Skin of body (tissue), 2 donors: ENCODE results near the gene KLF17. TPM values are rescaled to one million over a fixed set of nuclear protein-coding genes. Genes with fewer than 3 reads are reported as not detected.
"Not testable (repeated sequence)": the region's sequence is repeated elsewhere in the genome, so short reads cannot be mapped to it uniquely, and the experiment has no call there.

ENCODE experiments used
- DNase-seq: peaks from one replicate; lab custom pipeline; 2025; lab: John Stamatoyannopoulos, UW
- total RNA-seq: library from RNA; depleted of rRNA; stranded (reverse); fragments of >200 nt; gene quantifications from one replicate; pipeline ENCODE4 v1.2.3, GENCODE V29; 2014

KLF17 gene
- total RNA-seq, 1 donor from 2014 or later: not detected

DNA sequence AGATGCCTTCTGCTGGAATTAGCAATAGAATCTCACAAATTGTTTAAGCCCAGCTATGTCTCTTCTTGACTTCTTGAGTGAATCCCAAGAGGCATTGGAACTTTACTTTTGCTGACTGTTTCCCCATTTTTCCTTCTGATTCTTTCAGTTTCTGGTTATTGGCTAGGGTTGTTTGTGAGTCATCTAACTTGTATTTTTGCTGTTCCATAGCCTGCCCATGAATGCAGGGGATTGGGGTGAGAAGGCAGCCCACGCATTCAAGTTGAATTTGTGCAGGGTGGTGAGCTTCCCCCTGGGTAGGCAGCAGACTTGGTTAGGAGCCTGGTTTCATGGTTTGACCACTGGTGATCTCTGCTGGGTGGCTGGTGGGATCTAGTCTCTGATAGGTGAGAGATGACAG, 10.4 kb upstream of the KLF17 start:
- no peak for DNase-seq

DNA sequence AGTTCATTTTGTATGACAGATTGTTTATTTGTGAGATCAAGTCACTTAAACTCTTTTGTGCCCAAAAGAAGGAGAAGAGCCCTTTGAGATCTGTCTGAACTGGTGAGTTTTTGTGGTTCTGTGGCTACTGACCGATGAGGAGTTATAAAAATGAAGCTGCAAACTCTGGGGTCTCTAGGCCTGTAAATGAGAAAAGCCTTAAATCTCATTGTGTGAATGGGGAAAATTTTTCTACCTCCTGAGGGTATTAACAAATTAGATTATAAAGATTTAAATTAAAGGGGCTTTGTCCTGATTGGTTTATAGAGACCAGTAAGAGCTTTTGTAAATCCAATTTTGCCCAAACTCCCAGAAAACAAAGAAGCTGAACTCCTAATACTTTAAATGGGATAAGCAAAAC, 9.7 kb upstream of the KLF17 start:
- DNase-seq: no peak

DNA sequence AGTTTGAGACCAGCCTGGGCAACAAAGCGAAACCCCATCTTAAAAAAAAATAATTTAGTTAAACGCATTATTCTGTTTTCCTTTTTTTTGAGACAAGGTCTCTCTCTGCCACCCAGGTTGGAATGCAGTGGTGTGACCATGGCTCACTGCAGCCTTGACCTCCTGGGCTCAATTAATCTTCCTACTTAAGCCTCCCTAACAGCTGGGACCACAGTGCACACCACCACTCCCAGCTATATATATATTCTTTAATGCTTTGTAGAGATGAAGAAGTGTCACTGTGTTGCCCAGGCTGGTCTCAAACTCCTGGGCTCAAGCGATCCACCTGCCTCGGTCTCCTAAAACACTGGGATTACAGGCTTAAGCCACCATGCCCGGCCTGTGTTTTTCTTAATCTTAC, 7.7 kb upstream of the KLF17 start:
- no peak for DNase-seq

DNA sequence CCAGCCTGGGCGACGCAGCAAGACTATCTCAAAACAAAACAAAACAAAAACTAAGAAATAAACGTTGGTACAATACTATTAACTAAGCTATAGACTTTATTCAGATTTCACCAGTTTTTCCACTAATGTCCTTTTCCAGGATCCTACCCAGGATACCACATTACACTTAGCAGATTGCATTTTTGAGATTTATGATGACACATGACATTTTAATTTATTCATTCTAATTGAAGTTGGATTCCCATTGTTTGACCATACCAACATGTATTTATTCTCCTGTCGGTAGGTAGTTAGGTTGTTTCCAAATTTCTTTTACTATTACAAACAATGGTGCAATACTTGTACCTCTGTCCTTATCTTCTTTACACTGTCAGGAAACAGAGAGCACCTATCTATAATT, 6.8 kb upstream of the KLF17 start:
- no peak for DNase-seq

DNA sequence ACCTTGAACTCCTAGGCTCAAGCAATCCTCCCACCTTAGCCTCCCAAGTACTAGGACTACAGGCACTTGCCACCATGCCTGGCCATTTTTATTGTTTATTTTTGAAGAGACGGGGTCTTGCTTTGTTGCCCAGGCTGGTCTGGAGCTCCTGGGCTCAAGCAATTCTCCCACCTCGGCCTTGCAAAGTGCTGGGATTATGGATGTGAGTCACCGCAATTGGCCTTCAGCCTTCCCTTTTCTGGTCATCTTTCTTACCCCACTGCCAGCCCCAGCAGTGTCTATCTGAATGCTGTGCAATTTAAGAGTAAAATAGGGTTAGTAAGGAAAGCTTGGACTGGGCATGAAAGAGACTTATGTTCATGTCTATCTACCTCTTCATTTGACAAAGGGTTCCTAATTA, 6.1 kb upstream of the KLF17 start:
- DNase-seq: no peak

DNA sequence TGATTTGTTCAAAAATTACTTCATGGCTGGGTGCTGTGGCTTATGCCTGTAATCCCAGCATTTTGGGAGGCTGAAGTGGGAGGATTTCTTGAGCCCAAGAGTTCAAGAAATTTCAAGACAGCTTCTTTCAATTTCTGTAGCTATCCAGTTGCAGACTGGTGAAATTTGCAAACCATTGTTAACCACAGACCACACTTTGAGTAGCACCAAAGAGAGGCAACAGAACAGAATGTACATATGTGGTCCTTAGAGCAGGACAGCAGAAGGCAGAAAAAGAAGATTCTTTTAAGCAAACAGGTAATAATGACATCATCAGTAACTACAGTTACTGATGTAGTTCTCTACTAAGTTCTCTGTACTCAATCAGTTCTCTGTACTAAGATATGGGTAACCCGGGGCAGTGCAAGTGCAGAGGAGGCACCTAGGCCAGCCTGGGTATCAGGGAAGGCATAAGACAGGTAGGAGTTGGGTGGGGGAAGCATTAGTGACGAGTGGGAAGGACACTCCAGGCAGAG, 5.5 kb upstream of the KLF17 start:
- DNase-seq: no peak

DNA sequence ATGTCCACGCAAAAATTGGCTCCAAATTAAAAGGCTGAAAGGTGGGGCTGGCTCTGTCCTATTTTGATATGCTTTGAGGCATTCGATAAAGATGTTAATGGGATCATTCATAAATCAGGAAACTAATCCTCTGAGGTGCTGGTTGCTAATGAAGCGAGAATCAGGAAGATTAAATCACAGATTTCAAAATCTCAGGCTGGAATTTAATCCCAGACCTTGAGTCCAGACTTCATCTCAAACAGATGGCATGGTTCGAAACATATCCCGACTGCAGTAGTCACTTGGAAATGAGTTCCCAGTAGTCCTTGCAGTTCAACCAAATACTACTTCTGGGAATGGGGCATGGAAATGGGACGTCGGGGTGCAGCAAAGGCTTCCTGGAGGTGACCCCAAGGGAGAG, 4.5 kb upstream of the KLF17 start:
- no peak for DNase-seq

DNA sequence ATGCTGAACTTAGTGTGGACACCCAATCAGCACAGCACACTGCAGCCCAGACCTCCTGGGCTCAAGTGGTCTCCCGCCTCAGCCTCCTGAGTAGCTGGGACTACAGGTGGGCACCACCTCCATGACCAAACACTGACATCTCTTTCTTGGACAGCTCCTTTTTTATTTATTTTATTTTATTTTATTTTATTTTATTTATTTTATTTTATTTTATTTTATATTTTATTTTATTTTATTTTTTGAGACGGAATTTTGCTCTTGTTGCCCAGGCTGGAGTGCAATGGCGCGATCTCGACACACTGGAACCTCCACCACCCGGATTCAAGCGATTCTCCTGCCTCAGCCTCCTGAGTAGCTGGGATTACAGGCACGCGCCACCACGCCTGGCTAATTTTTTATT, 1.3 kb upstream of the KLF17 start:
- DNase-seq: not testable (repeated sequence)

DNA sequence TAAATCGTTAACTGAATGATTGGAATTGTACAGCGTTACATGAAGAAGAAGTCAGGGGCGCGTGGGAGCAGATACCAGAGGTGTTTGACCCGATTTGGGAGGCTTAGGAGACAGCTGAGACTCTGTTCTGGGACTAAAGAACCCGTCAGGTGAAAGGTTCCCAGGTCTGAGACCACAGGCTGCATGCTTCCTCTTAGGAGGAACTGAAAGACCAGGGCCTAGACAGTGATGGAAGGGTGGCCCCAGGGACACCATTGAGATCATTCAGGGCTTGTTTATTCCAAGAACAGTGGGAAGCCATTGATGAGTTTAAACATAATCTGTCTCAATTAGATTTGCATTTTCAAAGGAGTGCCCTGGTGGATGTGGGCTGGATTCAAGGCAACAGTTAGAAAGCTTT, 904 bp downstream of the KLF17 start:
- DNase-seq: no peak

DNA sequence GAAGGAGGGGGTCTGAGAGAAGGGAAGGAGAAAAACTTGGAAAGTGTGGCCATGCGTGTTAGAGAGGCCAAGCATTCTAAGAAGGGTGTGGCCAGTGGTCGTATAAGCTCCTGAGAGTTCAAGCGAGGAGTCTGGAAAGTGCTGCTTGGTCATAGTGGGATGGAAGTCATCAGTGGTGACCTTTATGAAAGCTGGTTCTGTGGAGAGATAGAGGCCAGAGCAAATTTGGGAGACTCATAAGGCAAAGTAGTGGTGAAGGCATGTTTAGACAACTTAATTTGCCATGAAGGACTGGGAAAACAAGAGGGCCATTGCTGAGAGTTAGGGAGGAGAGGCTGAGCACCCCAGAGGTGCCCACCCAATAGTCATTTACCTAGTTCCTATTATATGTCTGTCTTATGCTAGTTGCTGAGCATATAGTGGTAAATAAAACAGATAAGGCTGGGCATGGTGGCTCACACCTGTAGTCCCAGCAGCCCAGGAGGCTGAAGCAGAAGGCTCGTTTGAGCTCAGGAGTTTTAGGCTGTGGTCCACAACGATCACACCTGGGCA, 1.9 kb downstream of the KLF17 start:
- no peak for DNase-seq

DNA sequence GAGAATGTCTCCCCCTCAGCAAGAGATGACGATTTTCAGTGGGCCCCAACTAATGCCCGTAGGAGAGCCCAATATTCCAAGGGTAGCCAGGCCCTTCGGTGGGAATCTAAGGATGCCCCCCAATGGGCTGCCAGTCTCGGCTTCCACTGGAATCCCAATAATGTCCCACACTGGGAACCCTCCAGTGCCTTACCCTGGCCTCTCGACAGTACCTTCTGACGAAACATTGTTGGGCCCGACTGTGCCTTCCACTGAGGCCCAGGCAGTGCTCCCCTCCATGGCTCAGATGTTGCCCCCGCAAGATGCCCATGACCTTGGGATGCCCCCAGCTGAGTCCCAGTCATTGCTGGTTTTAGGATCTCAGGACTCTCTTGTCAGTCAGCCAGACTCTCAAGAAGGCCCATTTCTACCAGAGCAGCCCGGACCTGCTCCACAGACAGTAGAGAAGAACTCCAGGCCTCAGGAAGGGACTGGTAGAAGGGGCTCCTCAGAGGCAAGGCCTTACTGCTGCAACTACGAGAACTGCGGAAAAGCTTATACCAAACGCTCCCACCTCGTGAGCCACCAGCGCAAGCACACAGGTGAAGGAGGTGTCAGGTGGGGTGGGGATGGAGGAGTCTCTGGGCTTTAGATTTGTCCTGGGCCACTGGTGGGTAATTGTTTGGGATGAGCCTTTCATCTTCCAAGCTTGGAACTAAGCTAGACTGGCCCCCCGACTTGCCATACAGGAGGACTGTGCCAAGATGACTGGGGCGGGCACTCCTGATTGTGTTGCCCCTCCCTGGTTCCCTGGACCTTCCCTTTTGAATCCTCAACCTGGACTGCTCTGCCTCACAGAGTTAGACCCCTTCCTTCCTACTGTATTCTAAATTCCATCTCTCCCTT, 11.2 kb downstream of the KLF17 start:
- DNase-seq: no peak

DNA sequence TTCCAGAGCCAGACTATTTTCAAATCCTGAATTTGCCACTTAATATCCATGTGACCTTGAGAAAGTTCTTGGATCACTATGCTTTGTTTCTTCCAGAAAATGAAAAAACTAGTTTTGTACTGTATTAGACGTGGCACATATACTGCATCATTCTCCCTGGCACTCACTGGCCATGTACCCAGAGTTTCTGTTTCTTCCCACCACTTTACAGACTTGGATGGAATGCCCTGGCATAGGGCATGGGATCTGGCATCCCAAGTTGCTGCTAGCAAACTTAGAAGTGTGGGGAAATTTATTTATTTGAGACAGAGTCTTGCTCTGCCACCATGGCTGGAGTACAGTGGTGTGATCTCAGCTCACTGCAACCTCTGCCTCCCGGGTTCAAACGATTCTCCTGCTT, 12.8 kb downstream of the KLF17 start:
- DNase-seq: no peak

DNA sequence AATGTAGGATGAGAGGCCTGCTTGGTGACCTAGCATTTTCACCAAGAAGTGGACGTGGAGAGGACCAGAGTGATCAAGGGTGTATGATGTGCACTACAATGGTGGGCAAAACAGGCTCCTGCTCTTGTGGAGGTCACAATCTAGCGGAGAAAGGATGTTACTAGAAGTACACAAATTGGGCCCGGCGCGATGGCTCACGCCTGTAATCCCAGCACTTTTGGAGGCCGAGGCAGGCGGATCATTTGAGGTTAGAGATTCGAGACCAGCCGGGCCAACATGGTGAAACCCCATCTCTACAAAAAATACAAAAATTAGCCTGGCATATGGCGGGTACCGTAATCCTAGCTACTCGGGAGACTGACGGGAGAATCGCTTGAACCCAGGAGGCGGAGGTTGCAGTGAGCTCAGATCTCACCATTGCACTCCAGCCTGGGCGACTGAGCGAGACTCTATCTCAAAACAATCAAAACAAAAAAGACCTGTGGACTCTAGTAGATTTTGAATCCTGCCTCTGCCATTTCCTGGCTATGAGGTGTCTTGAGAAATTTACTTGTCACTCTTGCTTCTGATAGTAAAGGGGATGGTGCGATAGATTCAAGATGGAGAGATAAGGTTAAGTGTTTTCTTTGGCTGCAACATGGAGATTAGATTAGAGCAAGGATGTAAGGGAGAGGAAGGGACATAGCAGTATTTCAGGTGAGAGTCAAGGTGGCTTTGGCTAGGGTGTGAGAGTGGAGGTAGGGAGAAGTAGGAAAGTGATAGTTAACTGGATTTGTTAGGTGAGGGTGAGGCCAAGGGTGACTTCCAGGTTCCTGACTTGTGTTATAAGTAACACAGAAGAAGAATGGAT, 15.7 kb downstream of the KLF17 start:
- no peak for DNase-seq

DNA sequence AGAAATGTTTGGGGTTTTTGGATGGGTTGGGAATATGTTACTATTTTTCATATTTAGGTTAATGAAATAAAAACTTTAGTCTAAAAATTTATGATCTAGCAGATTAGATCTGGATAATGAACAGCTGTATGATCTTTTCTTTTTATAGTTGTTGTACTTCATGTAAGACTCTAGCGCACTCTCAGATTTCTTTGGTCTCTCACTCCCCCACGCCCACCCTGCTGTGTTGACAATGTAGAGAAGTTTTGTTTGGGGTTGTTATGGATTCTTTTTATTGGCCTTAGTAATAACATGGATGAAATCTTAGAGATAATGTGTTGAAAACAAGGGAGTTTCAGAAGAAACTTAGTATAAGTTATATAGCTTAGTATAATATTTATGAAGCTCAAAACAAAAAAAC, 17.3 kb downstream of the KLF17 start:
- DNase-seq: no peak

DNA sequence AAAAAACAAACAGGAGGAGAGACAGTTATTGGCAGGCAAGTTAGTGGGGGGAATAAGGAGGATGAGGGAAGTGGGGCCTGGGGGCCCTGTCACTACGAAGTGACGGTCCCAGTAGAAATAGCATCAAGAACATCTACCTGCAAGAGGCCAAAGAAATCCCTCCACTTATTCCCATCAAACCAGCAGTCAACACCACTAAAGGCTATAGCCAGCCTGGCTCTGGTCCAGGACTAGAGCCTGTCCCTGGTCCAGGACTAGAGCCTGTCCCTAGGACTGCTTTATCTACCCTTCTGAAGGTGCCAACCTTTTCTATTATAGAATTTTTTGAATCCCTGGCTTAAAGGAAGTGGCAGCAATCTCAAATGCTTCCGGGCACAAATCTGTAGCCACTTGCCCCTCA, 19.6 kb downstream of the KLF17 start:
- DNase-seq: no peak

DNA sequence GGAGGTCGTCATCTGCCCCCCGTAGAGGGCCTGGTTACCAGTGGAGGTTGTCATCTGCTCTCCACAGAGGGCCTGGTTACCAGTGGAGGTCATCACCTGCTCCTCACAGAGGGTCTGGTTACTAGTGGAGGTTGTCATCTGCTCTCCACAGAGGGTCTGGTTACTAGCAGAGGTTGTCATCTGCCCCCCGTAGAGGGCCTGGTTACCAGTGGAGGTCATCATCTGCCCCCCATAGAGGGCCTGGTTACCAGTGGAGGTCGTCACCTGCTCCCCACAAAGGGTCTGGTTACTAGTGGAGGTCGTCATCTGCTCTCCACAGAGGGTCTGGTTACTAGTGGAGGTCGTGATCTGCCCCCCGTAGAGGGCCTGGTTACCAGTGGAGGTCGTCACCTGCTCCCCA, 20.9 kb downstream of the KLF17 start:
- not testable (repeated sequence) for DNase-seq

DNA sequence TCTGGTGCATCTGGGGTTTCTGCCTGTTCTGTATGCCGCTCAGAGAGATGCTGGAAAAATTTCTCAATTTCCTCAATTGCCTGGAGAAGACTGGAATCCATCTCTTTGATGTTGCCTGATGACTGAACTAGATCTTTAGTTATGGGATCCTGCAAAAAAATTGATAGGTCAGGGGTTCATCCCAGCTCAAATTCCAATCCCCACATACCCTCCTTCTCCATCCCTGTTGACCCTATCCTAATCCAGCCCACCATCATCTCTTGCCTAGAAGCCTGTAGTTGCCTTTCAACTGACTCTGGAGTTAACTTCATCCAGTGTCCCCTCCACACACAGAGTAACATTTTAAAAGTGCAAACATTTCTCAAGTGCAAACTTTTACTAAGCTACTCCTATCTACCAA, 22.9 kb downstream of the KLF17 start, which contains the start of gene KLF18:
Gene KLF18 (minus strand): TSS at position 101 of the 400 bp plus-strand sequence. CDS start 0 bp downstream, at position 101.
- no peak for DNase-seq

DNA sequence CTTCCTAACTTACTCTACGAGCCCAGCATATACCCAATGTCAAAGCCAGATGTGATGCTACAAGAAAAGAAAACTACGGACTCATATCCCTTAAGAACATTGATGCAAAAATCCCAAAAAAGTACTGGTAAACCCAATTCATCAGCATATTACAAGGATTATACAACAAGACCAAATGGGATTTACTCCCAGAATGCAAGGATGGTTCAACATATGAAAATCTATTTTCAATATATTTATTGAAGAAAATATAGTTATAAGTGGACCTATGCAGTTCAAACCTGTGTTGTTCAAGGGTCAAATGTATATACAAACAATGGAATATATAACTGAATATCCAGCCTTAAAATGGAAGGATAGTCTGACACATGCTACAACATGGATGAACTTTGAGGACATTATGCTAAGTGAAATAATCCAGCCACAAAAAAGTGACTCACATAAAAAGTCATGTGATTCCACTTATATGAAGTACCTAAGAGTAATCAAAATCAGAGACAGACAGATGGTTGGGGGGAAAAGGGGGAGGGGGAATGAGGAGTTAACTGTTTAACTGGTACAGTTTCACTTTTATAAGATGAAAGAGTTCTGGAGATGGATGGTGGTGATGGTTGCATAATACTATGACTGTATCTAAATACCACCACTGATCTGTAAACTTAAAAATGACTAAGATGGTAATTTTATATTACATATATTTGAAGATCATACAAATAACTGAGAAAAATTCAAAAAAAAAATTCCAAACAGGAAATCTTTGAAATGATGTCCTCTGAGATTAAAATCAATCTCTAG, 26.5 kb downstream of the KLF17 start:
- no peak for DNase-seq

DNA sequence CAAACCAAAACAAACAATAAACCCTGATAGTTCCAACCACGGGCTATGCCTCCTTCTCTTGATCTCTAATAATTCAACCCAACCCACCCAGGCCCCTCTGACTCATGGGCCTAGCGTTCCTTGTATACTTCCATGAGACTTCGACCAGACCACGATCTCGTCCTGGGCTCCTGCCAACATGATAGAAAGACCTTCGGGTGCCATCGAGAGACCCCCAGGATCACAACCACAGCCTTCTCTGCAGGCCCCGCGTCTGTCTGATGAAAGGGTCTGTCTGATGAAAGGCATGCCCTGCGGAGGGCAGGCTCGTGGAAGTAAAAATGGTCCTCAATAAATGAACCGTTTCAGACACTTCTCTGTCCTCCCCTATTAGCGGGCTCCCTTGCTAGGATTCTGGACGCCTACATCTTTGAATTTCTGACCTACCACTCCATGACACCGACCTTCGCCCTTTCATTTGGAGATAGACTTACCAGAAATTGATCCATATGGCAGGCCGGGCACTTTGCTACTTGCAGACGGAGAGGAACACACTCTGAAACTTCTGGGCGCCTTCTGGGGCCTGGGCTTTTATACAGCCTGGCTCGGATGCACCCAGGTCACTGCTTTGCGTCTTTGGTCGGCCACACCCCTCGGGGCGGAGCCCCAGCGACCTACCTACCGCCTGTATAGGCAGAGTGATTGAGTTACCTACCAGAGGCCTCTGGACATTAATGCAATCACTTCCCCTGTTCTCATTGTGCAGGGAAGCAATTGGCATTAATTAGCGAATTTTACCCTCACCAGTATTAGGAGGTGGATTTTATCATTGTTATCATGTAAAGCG, 28.1 kb downstream of the KLF17 start:
- DNase-seq: no peak

DNA sequence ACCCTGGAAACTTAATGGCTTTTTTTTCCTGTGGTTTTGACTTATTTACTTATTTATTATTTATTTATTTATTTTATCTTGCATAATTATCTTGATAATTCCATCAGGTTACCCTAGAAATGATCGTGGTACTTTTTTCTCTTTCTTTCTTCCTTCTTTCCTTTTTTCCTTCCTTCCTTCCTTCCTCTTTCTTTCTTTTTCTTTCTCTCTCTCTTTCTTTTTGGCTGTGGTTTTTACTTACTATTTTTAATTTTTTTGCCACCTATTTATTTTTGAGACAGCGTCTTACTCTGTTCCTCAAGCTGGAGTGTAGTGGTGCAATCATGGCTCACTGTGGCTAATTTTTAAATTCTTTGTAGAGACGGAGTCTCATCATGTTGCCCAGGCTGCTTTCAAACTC, 29.0 kb downstream of the KLF17 start:
- no peak for DNase-seq
